HepG2 (cell line): Measurements from ENCODE around the gene ADGRG6. TPM values are rescaled to one million over a fixed set of nuclear protein-coding genes. Genes with fewer than 3 reads are reported as not detected.

Experiments used
- ATAC-seq: fragments of 200-7000 bp; cut with Tn5 transposase; 3 replicates; pipeline ENCODE4 v1.9.1; 2020; ENCODE audit warnings: mild to moderate bottlenecking, moderate library complexity
- BruUV-seq: library from RNA; stranded (reverse); fragments of 400-500 nt; replicated peaks from 2 replicates; lab custom pipeline; 2021; lab: Mats Ljungman, UMichigan
- CTCF ChIA-PET: fragments of 300-600 bp; formaldehyde crosslinking; extraction: SDS; loops from one replicate; lab custom pipeline; 2021; ENCODE audit warnings: low total read pairs, inconsistent platforms, low intra/inter-chr PET ratio; lab: Yijun Ruan, JAX
- POLR2A ChIA-PET: fragments of 350-600 bp; sonication (Branson Sonifier 250); formaldehyde crosslinking; loops from one replicate; lab custom pipeline; 2020; ENCODE audit warnings: antibody characterized with exemption, inconsistent platforms; lab: Yijun Ruan, JAX
- DNase-seq: peaks from one replicate; pipeline ENCODE4 v3.0.0-alpha.2; 2015; ENCODE audit warnings: low spot score
- FAIRE-seq: peaks from 3 replicates; lab custom pipeline; 2011; peaks lifted over from hg19 to GRCh38; lab: Jason Lieb, UNC
- H2AFZ ChIP-seq: one replicate; pipeline ENCODE4 v1.6.1; 2011; ENCODE audit warnings: low read length, inconsistent platforms
- H3K27ac ChIP-seq: fragments of 300-600 bp; 3 replicates; pipeline ENCODE4 v1.8.0; 2011; ENCODE audit warnings: mixed run types, mild to moderate bottlenecking, mixed read lengths, low read length, inconsistent platforms; ENCODE audit not compliant: insufficient read depth; ENCODE audit errors: extremely low read length
- H3K27me3 ChIP-seq, 2 experiments: fragments of 200-600 bp in 1 of 2; 2 replicates in 1 of 2; 3 replicates in 1 of 2; pipeline versions ENCODE4 v1.6.0 to v1.8.0; 2011; ENCODE audit warnings: low read length in 2 of 2, mild to moderate bottlenecking in 2 of 2, moderate library complexity in 2 of 2, inconsistent platforms in 1 of 2; ENCODE audit not compliant: insufficient read depth in 2 of 2, control insufficient read depth in 1 of 2
- H3K36me3 ChIP-seq, 2 experiments: fragments of 200-600 bp in 1 of 2; replicated peaks in 1 of 2; 2 replicates in 1 of 2; 3 replicates in 1 of 2; pipeline versions ENCODE4 v1.5.1 to v1.8.0; 2011; ENCODE audit warnings: low read length in 2 of 2, inconsistent platforms in 1 of 2; ENCODE audit not compliant: insufficient read depth in 2 of 2, control insufficient read depth in 1 of 2
- H3K4me1 ChIP-seq: 2 replicates; pipeline ENCODE4 v1.5.1; 2012; ENCODE audit warnings: low read length, inconsistent platforms; ENCODE audit not compliant: insufficient read depth
- H3K4me2 ChIP-seq: 2 replicates; pipeline ENCODE4 v1.6.0; 2011; ENCODE audit warnings: low read depth, low read length, inconsistent platforms
- H3K4me3 ChIP-seq, 3 experiments: fragments of 200-600 bp in 1 of 3; sonication (generic), shearing (Covaris generic) in 1 of 3; replicated peaks in 1 of 3; 2 replicates each; pipeline ENCODE4 v1.5.1; 2011 to 2016; ENCODE audit warnings: low read length in 3 of 3, inconsistent platforms in 2 of 3, low read depth in 2 of 3, mild to moderate bottlenecking in 2 of 3, control low read depth in 1 of 3, mixed read lengths in 1 of 3; ENCODE audit not compliant: insufficient read depth in 1 of 3
- H3K79me2 ChIP-seq: one replicate; pipeline ENCODE4 v1.6.1; 2011; ENCODE audit warnings: low read length, inconsistent platforms; ENCODE audit not compliant: insufficient read depth
- H3K9ac ChIP-seq: 2 replicates; pipeline ENCODE4 v1.6.0; 2011; ENCODE audit warnings: mild to moderate bottlenecking, low read depth, low read length, inconsistent platforms; ENCODE audit not compliant: insufficient read depth
- H3K9me3 ChIP-seq: 2 replicates; pipeline ENCODE4 v1.5.1; 2012; ENCODE audit warnings: mild to moderate bottlenecking, low read length
- H4K20me1 ChIP-seq: 2 replicates; pipeline ENCODE4 v1.6.0; 2011; ENCODE audit warnings: inconsistent platforms, mild to moderate bottlenecking, low read length, moderate library complexity; ENCODE audit not compliant: insufficient read depth
- POLR2G ChIP-seq: fragments of 200-400 bp; formaldehyde crosslinking; IDR thresholded peaks from 2 replicates; pipeline ENCODE4 v1.6.1; 2018; ENCODE audit warnings: mild to moderate bottlenecking, low read depth, low read length, moderate library complexity
- RFXAP ChIP-seq: sonication (generic); formaldehyde crosslinking; IDR thresholded peaks from 2 replicates; pipeline ENCODE4 v1.4.0; 2020; ENCODE audit warnings: missing genetic modification reagents, borderline replicate concordance
- SNAI1 ChIP-seq: sonication (generic); formaldehyde crosslinking; IDR thresholded peaks from 2 replicates; pipeline ENCODE4 v1.5.0; 2020; ENCODE audit warnings: mild to moderate bottlenecking, missing genetic modification reagents, borderline replicate concordance
- ZNF703 ChIP-seq: sonication (generic); formaldehyde crosslinking; IDR thresholded peaks from 2 replicates; pipeline ENCODE4 v1.5.1; 2020; ENCODE audit warnings: missing genetic modification reagents, mild to moderate bottlenecking, moderate library complexity, borderline replicate concordance
- ZNF792 ChIP-seq: IDR thresholded peaks from 2 replicates; pipeline ENCODE4 v1.6.1; 2016
- WGBS: methylation state at CpG from one replicate; pipeline ENCODE4 v1.1.6; 2017; ENCODE audit warnings: low lambda C conversion rate; 5-methylcytosine and 5-hydroxymethylcytosine counted together
- in situ Hi-C: cut with HindIII; loops from 2 replicates; pipeline ENCODE4 v1.10.0; 2017; ENCODE audit warnings: low pct_unique_long_range_greater_than_20kb; ENCODE audit not compliant: extremely low pct_ligation_motif_present
- intact Hi-C: fragments of 100-400 bp; cut with micrococcal nuclease; formaldehyde crosslinking; loops from one replicate; pipeline ENCODE4 v1.10.0; 2022; ENCODE audit not compliant: unreplicated experiment
- polyA plus RNA-seq, 8 experiments: library from polyadenylated mRNA; depleted of rRNA in 3 of 8; stranded (reverse) in 7 of 8; unstranded in 1 of 8; fragments of >200 nt; fragmentation: Illumina TruSeq in 4 of 8; extraction: Trizol in 4 of 8; gene quantifications; 2 replicates each; pipeline versions ENCODE4 v1.2.1 to v1.2.3, GENCODE V29; 2011 to 2016; ENCODE audit warnings: low read depth in 4 of 8, missing spikeins in 1 of 8, mixed read lengths in 1 of 8; ENCODE audit not compliant: insufficient read depth in 1 of 8
- total RNA-seq, 5 experiments: library from RNA; depleted of rRNA; stranded (reverse); fragments of >200 nt; fragmentation: Illumina TruSeq; extraction: Trizol; gene quantifications; 2 replicates each; pipeline ENCODE4 v1.2.3, GENCODE V29; 2016; ENCODE audit warnings: low read depth in 1 of 5
- TF ChIP-seq, protein P1 (sequence below): sonication (generic); formaldehyde crosslinking; IDR thresholded peaks from 2 replicates; pipeline ENCODE4 v1.5.0; 2020; ENCODE audit warnings: missing genetic modification reagents, mild to moderate bottlenecking, borderline replicate concordance
- TF ChIP-seq, protein P2 (sequence below): sonication (generic); formaldehyde crosslinking; IDR thresholded peaks from 2 replicates; pipeline ENCODE4 v1.4.0; 2020; ENCODE audit warnings: mild to moderate bottlenecking, missing genetic modification reagents
- TF ChIP-seq, protein P3 (sequence below): sonication (generic); formaldehyde crosslinking; IDR thresholded peaks from 2 replicates; pipeline ENCODE4 v1.4.0; 2020; ENCODE audit warnings: mild to moderate bottlenecking, missing genetic modification reagents, borderline replicate concordance

Gene ADGRG6
- total and polyA plus RNA-seq, 2 of the 13 experiments (the other 11 are each of a cell fraction or from before 2014, with no cell fraction given), result 129 to 249 TPM

DNA sequence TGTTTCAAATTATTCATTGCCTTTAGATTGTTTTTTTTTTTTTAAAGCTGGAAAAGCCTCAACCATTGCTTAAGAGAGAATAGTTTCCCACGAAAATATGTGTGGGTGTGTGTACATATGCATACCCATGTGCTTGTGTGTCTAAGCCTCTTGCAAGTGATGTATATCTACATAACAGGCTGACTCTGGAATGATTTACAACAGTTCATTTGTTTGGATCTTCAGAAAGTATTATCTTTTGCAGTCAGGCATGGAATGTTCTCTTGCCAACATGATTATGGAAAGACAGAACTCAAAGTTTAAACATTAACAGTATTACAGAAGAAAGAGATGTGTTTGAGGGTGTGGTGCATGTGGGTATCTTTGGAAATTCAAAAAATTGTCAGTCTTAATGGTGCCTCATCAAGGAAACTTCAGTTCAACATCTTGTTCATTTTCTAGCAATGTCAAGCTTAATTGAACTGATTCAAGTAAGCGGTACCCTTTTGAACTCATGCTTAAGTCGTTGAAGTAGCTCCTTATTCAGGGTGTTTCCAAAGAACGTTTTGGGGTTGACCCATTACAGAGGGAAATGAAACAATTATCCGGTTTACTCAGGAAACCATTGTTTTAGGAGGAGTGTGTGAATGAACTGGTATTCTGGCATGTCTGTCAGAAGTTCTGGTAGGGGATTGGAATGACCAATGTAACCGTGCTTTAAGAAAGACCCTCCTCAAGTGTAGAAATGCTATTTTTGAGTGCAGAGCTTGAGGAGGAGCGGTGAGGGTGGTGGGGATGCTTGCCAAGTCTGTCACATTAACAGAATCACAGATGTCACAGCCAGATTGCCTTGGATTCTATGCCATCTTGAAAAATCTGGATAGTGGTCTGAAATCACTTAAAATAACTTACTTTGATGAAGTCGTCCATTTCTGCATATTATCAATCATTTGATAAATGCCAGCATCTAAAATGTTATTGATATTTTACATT, 60.3 kb downstream of the ADGRG6 start (continued):
- TF ChIP-seq RFXAP, result no peak
- TF ChIP-seq, protein P1, sequence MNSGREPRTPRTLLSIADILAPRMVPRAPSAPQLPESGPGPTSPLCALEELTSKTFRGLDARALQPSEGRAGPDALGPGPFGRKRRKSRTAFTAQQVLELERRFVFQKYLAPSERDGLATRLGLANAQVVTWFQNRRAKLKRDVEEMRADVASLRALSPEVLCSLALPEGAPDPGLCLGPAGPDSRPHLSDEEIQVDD (CRISPR knock-in tag), result no peak

DNA sequence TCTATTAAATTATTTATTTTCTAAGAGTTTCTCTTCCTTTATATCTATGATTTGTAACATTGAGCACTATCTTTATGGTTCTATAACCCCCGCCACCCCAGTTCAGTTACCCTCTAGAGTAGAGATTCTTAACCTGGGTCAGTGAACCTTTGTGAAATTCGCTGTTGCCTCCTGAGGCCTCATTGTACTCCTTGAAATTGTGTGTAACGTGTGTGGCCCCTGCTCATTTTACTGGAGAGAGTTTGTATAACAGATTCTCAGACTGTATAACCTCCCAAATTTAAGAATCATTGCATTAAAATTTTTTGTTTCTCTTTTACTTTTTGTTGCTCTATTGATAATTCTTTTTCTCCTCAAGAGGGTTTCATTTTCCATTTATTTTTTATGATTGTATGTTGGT, 65.3 kb downstream of the ADGRG6 start:
- Histone ChIP-seq H3K27ac (no peak overlapping the region), H2AFZ (no peak overlapping the region), H3K9me3 (no peaks in the 10 kb centered on the region), H3K4me3 (no peak overlapping the region), H3K4me2 (no peak overlapping the region), H4K20me1 (peaks cover 7% of the 10 kb centered on the region; the same call in 1 of the 2 replicates), H3K79me2 (peaks cover 90% of the 10 kb centered on the region), H3K36me3 (peaks cover 10 to 29% of the 10 kb centered on the region in 2 experiments), H3K4me1 (peaks cover 19% of the 10 kb centered on the region), H3K27me3 (no peaks in the 10 kb centered on the region), H3K9ac (no peak overlapping the region)
- FAIRE-seq (no peak), DNase-seq (no peak), ATAC-seq (no peak)
- intact Hi-C loops, result no loop called here
- ChIA-PET POLR2A (no interaction called here), CTCF (no interaction called here)
- in situ Hi-C loops, result no loop called here
- BruUV-seq, result no TSS peak
- WGBS, result 97% methylated on average over 3 of the region's 3 CpGs
- TF ChIP-seq ZNF703 (CRISPR knock-in tag), result no peak
- TF ChIP-seq, protein P2, sequence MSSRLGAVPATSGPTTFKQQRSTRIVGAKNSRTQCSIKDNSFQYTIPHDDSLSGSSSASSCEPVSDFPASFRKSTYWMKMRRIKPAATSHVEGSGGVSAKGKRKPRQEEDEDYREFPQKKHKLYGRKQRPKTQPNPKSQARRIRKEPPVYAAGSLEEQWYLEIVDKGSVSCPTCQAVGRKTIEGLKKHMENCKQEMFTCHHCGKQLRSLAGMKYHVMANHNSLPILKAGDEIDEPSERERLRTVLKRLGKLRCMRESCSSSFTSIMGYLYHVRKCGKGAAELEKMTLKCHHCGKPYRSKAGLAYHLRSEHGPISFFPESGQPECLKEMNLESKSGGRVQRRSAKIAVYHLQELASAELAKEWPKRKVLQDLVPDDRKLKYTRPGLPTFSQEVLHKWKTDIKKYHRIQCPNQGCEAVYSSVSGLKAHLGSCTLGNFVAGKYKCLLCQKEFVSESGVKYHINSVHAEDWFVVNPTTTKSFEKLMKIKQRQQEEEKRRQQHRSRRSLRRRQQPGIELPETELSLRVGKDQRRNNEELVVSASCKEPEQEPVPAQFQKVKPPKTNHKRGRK (CRISPR knock-in tag), result no peak
- TF ChIP-seq, protein P3, sequence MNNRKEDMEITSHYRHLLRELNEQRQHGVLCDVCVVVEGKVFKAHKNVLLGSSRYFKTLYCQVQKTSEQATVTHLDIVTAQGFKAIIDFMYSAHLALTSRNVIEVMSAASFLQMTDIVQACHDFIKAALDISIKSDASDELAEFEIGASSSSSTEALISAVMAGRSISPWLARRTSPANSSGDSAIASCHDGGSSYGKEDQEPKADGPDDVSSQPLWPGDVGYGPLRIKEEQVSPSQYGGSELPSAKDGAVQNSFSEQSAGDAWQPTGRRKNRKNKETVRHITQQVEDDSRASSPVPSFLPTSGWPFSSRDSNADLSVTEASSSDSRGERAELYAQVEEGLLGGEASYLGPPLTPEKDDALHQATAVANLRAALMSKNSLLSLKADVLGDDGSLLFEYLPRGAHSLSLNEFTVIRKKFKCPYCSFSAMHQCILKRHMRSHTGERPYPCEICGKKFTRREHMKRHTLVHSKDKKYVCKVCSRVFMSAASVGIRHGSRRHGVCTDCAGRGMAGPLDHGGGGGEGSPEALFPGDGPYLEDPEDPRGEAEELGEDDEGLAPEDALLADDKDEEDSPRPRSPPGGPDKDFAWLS (CRISPR knock-in tag), result no peak
- peak; percentile 6; the same call in 1 of the 2 replicates for TF ChIP-seq POLR2G
- TF ChIP-seq ZNF792 (CRISPR knock-in tag), result no peak
- TF ChIP-seq SNAI1 (CRISPR knock-in tag), result no peak
